HG02588 (cell line): ENCODE measurements around the gene DOCK1.

ENCODE experiments used
- ATAC-seq: cut with Tn5 transposase; IDR thresholded peaks from one replicate; pipeline ENCODE4 v1.9.1; 2021; ENCODE audit warnings: mild to moderate bottlenecking, moderate library complexity; ENCODE audit not compliant: unreplicated experiment

The DOCK1 gene

DNA sequence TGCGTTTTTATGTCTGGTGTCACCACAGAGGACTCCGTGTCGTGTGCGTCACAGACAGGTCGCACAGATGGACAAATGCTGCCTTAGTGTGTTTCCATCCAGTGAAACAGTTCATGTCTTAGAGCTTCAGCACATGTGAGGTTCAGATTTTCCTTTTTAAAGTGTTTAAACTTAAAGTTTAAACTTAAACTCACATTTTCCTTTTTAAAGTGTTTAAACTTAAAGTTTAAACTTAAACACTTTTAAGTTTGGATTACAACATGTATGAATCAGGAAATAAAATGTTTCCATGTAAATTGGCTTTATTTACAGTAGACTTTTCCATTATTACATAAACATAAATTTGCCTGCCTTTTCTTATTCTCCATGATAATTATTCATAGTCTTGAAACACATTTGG is 223.9 kb downstream of the DOCK1 start:
- no peak for ATAC-seq

DNA sequence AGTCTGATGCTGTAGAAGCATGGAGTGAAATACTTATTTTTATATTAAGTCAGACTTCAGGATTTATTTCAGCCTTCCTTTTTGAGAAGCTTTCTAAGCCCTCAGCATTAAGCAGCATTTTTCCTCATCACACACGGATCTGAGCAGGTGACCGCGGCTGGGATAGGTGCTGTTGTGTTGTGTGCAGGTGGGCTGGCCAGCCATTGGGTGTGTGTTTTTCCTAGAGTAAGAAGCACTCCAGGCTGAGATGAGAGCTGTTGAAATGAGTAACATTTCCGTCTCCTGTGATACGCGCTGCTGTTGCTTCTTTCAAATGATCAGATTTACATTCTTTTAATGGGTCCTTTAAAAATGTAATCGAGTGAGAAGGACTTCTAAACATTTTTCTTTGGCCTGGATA is 227.2 kb downstream of the DOCK1 start:
- ATAC-seq, result no peak

DNA sequence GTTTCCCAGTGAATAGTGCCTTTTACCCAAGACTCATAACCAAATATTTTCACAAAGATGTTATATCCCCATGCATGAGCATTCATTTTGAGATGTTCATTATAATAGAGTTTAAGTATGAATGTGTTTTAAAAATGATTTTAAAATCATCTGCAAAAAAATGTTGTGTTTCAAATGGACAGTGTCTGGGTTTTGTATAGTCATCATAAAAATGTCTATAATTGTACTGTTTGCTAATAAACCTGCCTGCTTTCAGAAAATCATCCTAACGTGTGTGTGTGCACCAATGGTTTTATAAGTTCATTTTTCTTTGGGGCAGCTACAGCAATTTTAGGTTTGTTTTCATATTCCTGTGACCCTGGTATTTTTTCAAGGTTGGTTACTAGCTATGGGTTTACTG is 228.0 kb downstream of the DOCK1 start:
- ATAC-seq, result no peak

GRCh38 chr10:127133672-127134500 is 228.7 kb downstream of the DOCK1 start:
- no peak for ATAC-seq

DNA sequence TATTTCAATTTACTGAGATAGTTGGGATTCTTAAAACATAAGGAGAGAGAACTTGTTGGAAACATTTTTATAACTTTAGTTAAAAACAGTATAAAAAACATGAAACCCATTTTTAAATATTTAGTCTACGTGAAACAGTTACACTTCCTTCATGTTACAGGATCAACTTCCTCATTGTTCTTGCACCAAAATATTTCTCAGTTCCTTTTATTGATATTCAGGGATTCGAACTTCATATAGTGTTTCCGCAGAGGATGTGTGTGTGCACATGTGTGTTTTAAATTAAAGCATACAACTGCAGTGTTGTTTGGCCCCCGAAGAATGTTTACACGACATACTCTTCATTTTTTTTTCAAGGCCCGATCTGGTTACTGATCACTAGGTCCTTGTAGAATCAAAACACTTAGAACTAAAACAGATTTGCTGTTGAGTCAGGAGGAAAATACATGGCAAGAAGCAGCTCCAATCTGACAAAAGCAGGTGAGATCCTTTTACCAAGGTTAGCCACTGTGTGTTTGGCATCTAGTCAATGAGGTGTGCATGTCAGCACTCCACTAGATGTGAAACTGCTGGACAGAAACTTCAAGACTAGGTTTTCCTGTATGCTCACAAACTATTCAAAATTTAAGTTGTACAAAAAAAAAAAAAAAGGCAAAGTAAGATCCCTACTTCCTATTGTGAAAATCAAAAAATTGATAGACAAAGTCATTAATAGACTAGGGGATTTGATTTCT is 230.8 kb downstream of the DOCK1 start:
- no peak for ATAC-seq

DNA sequence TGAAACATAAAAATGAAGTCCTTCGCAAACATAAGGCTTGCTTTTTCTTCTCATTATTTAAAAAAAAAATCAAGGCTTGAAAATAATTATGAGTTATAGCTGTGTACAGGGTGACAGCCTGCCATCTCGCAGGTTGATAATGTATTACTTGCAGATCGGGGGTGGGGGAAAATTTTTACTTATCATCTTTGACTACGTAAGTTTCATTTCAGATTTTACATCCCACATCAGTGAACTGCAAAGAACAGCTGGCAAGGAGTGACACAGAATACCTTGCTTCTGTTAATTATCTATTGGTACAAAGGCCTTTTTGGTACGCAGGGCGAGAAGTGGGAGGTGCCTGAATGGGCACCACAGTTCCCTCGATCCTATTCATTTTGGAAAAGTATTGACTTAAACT is 232.2 kb downstream of the DOCK1 start:
- no peak for ATAC-seq

DNA sequence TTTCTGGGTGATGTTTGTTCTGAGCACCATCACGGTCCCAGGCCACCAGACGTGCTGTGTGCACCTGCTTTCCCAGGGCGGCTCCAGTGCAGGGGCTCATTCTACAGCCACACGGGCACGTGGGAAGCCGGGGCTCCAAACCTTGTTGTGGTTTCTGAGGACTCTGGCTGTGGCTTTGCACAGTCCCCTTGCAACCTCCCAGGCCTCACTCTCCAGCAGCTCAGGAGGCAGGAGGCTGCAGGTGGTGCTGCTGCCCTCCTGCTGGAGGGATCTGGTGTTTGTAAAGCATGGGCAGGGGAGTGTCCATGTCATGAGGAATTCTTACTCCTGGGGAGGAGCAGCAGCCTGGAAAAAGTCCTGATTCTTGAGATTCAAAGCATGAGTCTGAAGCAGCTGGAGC is 236.9 kb downstream of the DOCK1 start:
- no peak for ATAC-seq

- ATAC-seq, result no peak
Observed at GRCh38 chr10:127142856-127143255, 237.6 kb downstream of the DOCK1 start.

DNA sequence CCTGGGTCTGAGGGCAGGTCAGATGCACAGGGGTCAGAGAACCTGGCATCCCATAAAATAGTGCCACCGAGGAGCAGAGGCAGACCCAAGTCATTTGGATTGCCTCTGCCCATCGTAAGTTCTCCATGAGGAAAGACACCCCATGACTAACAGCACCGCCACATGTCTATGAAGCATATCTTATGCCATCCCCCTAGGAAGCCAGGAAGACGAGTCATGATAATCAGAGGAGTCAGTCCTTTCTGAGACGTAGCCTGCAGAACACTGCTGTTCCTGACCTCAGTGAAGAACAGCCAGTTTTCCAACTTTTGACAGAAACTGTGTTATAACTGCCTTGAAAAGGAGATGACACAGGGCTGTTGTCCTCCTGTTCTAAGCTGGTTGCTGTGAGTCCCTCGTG is 239.9 kb downstream of the DOCK1 start:
- ATAC-seq, result no peak

- ATAC-seq, result no peak
Observed at GRCh38 chr10:127146661-127147060, 241.4 kb downstream of the DOCK1 start.

- no peak for ATAC-seq
Observed at GRCh38 chr10:127148066-127148932, 243.1 kb downstream of the DOCK1 start.

DNA sequence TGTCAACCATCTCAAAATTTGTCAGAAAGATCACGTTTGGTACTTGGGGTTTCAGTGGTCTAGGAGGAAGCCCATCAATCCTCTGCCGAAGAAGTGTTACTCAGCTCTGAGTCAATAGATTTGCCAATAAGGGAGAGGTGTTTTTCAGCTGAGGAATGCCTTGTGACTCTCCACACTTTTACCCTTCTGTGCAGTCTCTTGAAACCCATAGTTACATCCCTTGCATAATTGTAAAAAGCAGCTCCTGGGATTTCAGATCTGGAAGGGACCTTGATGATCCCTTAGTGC is 243.6 kb downstream of the DOCK1 start:
- ATAC-seq, result no peak

GRCh38 chr10:127149501-127150081 is 244.4 kb downstream of the DOCK1 start:
- ATAC-seq, result no peak

GRCh38 chr10:127150136-127150535 is 244.9 kb downstream of the DOCK1 start:
- no peak for ATAC-seq

DNA sequence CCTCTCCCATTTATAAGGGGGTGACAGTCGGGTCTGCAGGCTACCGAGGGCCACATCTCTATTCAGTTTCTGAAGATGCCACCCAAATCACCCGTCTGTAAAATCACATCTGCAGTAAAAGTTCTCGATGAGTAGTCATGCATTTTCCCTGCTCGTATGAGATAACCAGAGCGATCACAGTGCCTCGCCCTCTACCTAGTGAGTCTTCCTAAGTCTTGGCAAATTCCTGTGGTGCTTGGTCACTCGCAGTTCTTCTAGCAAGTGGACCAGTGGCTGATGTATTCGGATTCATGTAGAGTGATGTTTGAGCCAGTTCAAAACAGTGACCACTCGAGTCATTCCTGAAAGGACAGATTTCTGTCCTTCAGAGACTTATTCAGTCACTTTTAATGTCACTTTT is 246.3 kb downstream of the DOCK1 start:
- no peak for ATAC-seq

DNA sequence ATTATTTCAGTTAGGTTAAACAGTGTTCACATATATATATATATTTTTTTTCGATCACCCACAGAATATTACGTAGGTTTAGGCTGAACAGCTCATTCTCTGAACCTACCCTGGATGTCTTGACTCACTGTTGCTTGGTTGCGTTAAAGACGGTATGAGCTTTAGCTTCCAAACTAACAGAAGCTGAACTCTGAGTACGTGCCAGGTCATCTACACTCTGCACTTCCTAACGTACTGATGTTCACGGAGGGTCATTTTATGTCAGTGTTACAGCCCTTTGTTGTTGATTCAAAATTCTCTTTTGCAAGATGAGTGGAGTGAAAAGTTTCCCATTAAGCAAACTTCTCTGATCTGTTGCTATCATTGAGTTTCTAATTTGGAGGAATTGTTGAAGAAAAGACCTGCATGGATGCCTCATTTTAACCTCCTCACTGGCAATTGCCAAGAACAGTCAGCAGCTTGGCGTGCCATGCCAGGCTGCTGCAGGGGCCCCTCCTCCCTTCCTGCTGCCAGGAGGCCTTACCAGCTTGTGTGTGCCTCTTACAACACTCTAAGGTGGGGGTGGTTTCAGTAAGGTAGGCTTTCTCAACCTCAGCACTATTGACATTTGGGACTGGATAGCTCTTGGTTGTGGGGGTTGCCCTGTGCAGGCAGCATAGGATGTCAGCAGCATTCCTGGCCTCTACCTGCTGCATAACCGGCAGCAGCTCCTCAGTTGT is 246.9 kb downstream of the DOCK1 start:
- ATAC-seq, result no peak

GRCh38 chr10:127153181-127153580 is 248.0 kb downstream of the DOCK1 start:
- no peak for ATAC-seq

- no peak for ATAC-seq
Observed at GRCh38 chr10:127154831-127155620, 249.8 kb downstream of the DOCK1 start.

- no peak for ATAC-seq
Observed at GRCh38 chr10:127157089-127157488, 251.9 kb downstream of the DOCK1 start.
